IMR-90 (cell line): ENCODE results near the gene BCKDK. TPM values are rescaled to one million over a fixed set of nuclear protein-coding genes. Genes with fewer than 3 reads are reported as not detected.

Experiments used
- ATAC-seq: fragments of 200-7000 bp; cut with Tn5 transposase; 2 replicates; pipeline ENCODE4 v1.9.1; 2020; ENCODE audit warnings: low read depth, mild to moderate bottlenecking, moderate library complexity
- BruUV-seq: library from RNA; stranded (reverse); fragments of 400-500 nt; replicated peaks from 2 replicates; lab custom pipeline; 2021; lab: Mats Ljungman, UMichigan
- CTCF ChIA-PET: fragments of 300-600 bp; formaldehyde crosslinking; extraction: SDS; loops from one replicate; lab custom pipeline; 2021; ENCODE audit warnings: antibody characterized with exemption; lab: Yijun Ruan, JAX
- POLR2A ChIA-PET: fragments of 300-600 bp; sonication (Branson Sonifier 250); formaldehyde crosslinking; loops from one replicate; lab custom pipeline; 2022; ENCODE audit warnings: antibody characterized with exemption; ENCODE audit not compliant: unreplicated experiment; lab: Charles Lee
- DNase-seq: peaks from one replicate; pipeline ENCODE4 v3.0.0; 2013
- H2AFZ ChIP-seq: replicated peaks from 2 replicates; pipeline ENCODE3; 2013; ENCODE audit warnings: low read length, mild to moderate bottlenecking; ENCODE audit not compliant: poor library complexity
- H2AK5ac ChIP-seq: 2 replicates; pipeline ENCODE4 v1.6.1; 2013; ENCODE audit warnings: low read depth, low read length, inconsistent platforms
- H2AK9ac ChIP-seq: replicated peaks from 2 replicates; pipeline ENCODE3; 2013; ENCODE audit warnings: mild to moderate bottlenecking, low read depth, low read length, moderate library complexity; ENCODE audit not compliant: poor library complexity
- H2BK120ac ChIP-seq: 2 replicates; pipeline ENCODE4 v1.6.1; 2013; ENCODE audit warnings: low read depth, low read length, inconsistent platforms
- H2BK15ac ChIP-seq: 3 replicates; pipeline ENCODE4 v1.6.1; 2013; ENCODE audit warnings: low read depth, low read length, inconsistent platforms
- H2BK20ac ChIP-seq: 2 replicates; pipeline ENCODE4 v1.6.1; 2013; ENCODE audit warnings: low read depth, mild to moderate bottlenecking, inconsistent platforms, low read length, moderate library complexity
- H2BK5ac ChIP-seq: 2 replicates; pipeline ENCODE4 v1.6.1; 2013; ENCODE audit warnings: mild to moderate bottlenecking, low read depth, low read length, inconsistent platforms; ENCODE audit not compliant: poor library complexity, severe bottlenecking
- H3K14ac ChIP-seq: replicated peaks from 2 replicates; pipeline ENCODE4 v1.6.1; 2013; ENCODE audit warnings: low read depth, low read length, inconsistent platforms
- H3K18ac ChIP-seq: 2 replicates; pipeline ENCODE4 v1.6.1; 2013; ENCODE audit warnings: low read depth, low read length, control low read depth
- H3K23ac ChIP-seq: 2 replicates; pipeline ENCODE4 v1.6.1; 2013; ENCODE audit warnings: low read depth, low read length, inconsistent platforms
- H3K27ac ChIP-seq: 2 replicates; pipeline ENCODE4 v1.5.1; 2013; ENCODE audit warnings: mild to moderate bottlenecking, control low read depth, low read length; ENCODE audit not compliant: insufficient read depth
- H3K27me3 ChIP-seq: 2 replicates; pipeline ENCODE4 v1.6.1; 2013; ENCODE audit warnings: low read length; ENCODE audit not compliant: control insufficient read depth, insufficient read depth
- H3K36me3 ChIP-seq: 2 replicates; pipeline ENCODE4 v1.6.1; 2013; ENCODE audit warnings: low read length, mixed read lengths; ENCODE audit not compliant: control insufficient read depth, insufficient read depth
- H3K4ac ChIP-seq: 2 replicates; pipeline ENCODE4 v1.6.1; 2013; ENCODE audit warnings: low read depth, low read length, inconsistent platforms
- H3K4me1 ChIP-seq: 2 replicates; pipeline ENCODE4 v1.6.1; 2013; ENCODE audit warnings: low read length, mixed read lengths; ENCODE audit not compliant: control insufficient read depth, insufficient read depth
- H3K4me2 ChIP-seq: 2 replicates; pipeline ENCODE4 v1.6.1; 2013; ENCODE audit warnings: low read depth, mild to moderate bottlenecking, control low read depth, low read length, moderate library complexity
- H3K4me3 ChIP-seq: 2 replicates; pipeline ENCODE4 v1.5.1; 2013; ENCODE audit warnings: low read depth, mild to moderate bottlenecking, control low read depth, low read length, moderate library complexity; ENCODE audit not compliant: insufficient read depth
- H3K56ac ChIP-seq: 2 replicates; pipeline ENCODE4 v1.6.1; 2013; ENCODE audit warnings: low read length, inconsistent platforms; ENCODE audit not compliant: insufficient read depth; ENCODE audit errors: extremely low read depth
- H3K79me1 ChIP-seq, 2 experiments: 2 replicates each; pipeline ENCODE4 v1.6.1; 2013; ENCODE audit warnings: low read length in 2 of 2, inconsistent platforms in 1 of 2, low read depth in 1 of 2
- H3K9ac ChIP-seq: 2 replicates; pipeline ENCODE4 v1.6.1; 2013; ENCODE audit warnings: low read depth, low read length, control low read depth
- H3K9me1 ChIP-seq: 2 replicates; pipeline ENCODE4 v1.6.1; 2013; ENCODE audit warnings: low read length, inconsistent platforms; ENCODE audit not compliant: insufficient read depth
- H3K9me3 ChIP-seq: 2 replicates; pipeline ENCODE4 v1.6.1; 2013; ENCODE audit warnings: low read length; ENCODE audit not compliant: control insufficient read depth, insufficient read depth
- H4K20me1 ChIP-seq: 2 replicates; pipeline ENCODE4 v1.6.1; 2013; ENCODE audit warnings: low read length, inconsistent platforms; ENCODE audit not compliant: insufficient read depth
- H4K5ac ChIP-seq: 2 replicates; pipeline ENCODE4 v1.6.1; 2013; ENCODE audit warnings: mild to moderate bottlenecking, low read depth, low read length, control low read depth
- H4K8ac ChIP-seq, 2 experiments: 2 replicates each; pipeline ENCODE4 v1.6.1; 2013; ENCODE audit warnings: low read depth in 2 of 2, low read length in 2 of 2, control low read depth in 1 of 2, inconsistent platforms in 1 of 2
- H4K91ac ChIP-seq: 2 replicates; pipeline ENCODE4 v1.6.1; 2013; ENCODE audit warnings: low read depth, low read length, inconsistent platforms; ENCODE audit not compliant: insufficient read depth
- BHLHE40 ChIP-seq: fragments of 150-350 bp; IDR thresholded peaks from 2 replicates; pipeline ENCODE4 v1.6.1; 2016; ENCODE audit warnings: mild to moderate bottlenecking, low read depth, low read length
- NFE2L2 ChIP-seq: fragments of 150-350 bp; IDR thresholded peaks from 2 replicates; pipeline ENCODE4 v1.6.1; 2016; ENCODE audit warnings: low read depth, mild to moderate bottlenecking, low read length
- WGBS, 2 experiments: methylation state at CpG; one replicate each; pipeline versions ENCODE4 v1.1.5 to v1.1.7; 2013; ENCODE audit warnings: missing lambda C conversion rate in 2 of 2; ENCODE audit not compliant: insufficient read length in 1 of 2; ENCODE audit errors: extremely low coverage in 2 of 2; 5-methylcytosine and 5-hydroxymethylcytosine counted together
- dilution Hi-C: fragments of 300-500 bp; cut with HindIII; formaldehyde crosslinking; loops from one replicate; pipeline ENCODE4 v1.14.3; 2018; ENCODE audit warnings: low sequenced_read_pairs; ENCODE audit not compliant: unreplicated experiment
- in situ Hi-C: fragments of 300-500 bp; cut with MboI; formaldehyde crosslinking; loops from 3 replicates; pipeline ENCODE4 v1.14.3; 2019; ENCODE audit warnings: low sequenced_read_pairs, inconsistent platforms, mixed read lengths
- intact Hi-C: fragments of 100-400 bp; cut with micrococcal nuclease; formaldehyde crosslinking; loops from 2 replicates; pipeline ENCODE4 v1.10.0; 2022
- polyA plus RNA-seq, 3 experiments: library from polyadenylated mRNA; depleted of rRNA; stranded (reverse); fragments of >200 nt; gene quantifications; 2 replicates each; pipeline ENCODE4 v1.2.3, GENCODE V29; 2012; ENCODE audit warnings: low replicate concordance in 1 of 3
- total RNA-seq: library from RNA; depleted of rRNA; stranded (reverse); fragments of >200 nt; gene quantifications from 2 replicates; pipeline ENCODE4 v1.2.3, GENCODE V29; 2012

Gene BCKDK
- total and polyA plus RNA-seq, 2 of the 4 experiments (the other 2 are of a cell fraction), result 26.0 to 79.3 TPM

DNA sequence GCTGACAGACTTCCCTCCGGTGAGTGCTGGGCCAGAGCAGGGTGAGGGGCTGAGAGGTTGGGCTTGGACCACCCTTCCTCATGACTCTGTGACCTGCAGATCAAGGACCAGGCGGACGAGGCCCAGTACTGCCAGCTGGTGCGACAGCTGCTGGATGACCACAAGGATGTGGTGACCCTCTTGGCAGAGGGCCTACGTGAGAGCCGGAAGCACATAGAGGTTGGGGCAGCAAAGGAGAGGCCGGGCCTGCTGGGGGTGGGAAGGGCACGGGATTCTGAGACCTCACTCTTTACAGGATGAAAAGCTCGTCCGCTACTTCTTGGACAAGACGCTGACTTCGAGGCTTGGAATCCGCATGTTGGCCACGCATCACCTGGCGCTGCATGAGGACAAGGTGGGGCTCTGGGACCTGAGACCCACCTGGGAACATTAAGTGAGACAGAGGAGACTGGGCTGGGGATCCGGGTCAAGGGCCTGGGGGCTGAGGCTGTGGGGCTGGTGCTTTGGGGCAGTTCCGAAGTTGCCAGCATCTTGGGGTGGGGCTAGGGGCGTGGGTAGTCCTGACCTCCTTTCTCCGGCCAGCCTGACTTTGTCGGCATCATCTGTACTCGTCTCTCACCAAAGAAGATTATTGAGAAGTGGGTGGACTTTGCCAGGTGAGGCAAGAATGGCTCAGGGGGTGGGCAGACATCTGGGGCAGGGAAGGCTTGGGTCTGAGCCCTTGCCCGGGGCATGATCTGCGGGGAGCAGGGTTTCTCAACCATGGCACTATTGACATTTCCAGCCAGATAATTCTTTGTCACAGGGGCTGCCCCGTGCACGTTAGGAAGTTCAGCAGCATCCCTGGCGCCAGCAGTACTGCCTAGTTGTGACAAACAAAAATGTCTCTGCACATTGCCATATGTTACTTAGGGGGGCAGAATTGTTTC, 2.2 kb downstream of the BCKDK start (continued):
- TF ChIP-seq NFE2L2, result no peak
- TF ChIP-seq BHLHE40, result no peak

DNA sequence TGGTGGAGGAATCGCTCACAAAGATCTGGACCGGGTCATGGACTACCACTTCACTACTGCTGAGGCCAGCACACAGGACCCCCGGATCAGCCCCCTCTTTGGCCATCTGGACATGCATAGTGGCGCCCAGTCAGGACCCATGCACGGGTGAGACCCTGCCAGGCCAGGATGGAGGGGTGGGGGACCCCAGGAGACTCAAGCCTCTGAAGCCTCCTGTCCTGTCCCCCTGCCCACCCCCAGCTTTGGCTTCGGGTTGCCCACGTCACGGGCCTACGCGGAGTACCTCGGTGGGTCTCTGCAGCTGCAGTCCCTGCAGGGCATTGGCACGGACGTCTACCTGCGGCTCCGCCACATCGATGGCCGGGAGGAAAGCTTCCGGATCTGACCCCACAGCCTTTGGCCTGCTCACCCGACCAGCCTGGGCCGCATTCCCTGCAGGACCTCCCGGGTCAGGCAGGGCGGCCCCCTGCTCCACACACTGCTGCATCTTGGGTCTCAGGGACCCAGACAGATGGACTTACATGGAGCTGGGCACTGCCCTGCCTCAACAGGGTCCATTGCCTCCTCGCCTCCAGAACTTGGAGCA, 3.8 kb downstream of the BCKDK start:
- no peak overlapping the region for H3K4me2 ChIP-seq
- H2AFZ ChIP-seq, result no peak overlapping the region
- H3K14ac ChIP-seq, result no peak overlapping the region
- H2BK5ac ChIP-seq, result no peak overlapping the region
- peaks cover 40% of the 10 kb centered on the region for H3K36me3 ChIP-seq
- H4K5ac ChIP-seq, result no peak overlapping the region
- no peak overlapping the region for H2BK15ac ChIP-seq
- H3K27me3 ChIP-seq, result no peaks in the 10 kb centered on the region
- DNase-seq (no peak), ATAC-seq (no peak)
- no peak overlapping the region for H3K27ac ChIP-seq
- in situ Hi-C loops (no loop called here), intact Hi-C loops (no loop called here), dilution Hi-C loops (no loop called here)
- 98% methylated on average over 10 of the region's 23 CpGs; no CpG with 5 or more reads in 1 of the 2 experiments for WGBS, 2 experiments
- H3K56ac ChIP-seq, result no peak overlapping the region
- POLR2A ChIA-PET, result no interaction called here
- TF ChIP-seq NFE2L2, result no peak
- no peak overlapping the region for H3K4ac ChIP-seq
- peaks cover 11% of the 10 kb centered on the region; the same call in 1 of the 2 replicates for H3K9me1 ChIP-seq
- H3K9me3 ChIP-seq, result no peaks in the 10 kb centered on the region
- H3K4me1 ChIP-seq, result peaks cover 2% of the 10 kb centered on the region; the same call in 1 of the 2 replicates
- H3K18ac ChIP-seq, result no peak overlapping the region
- H2AK5ac ChIP-seq, result no peak overlapping the region
- no peaks in the 10 kb centered on the region; the same call in 1 of the 2 replicates for H4K20me1 ChIP-seq
- BruUV-seq, result TSS peak; percentile 43
- H4K91ac ChIP-seq, result no peak overlapping the region
- no peak overlapping the region for H4K8ac ChIP-seq
- no peak overlapping the region for H2AK9ac ChIP-seq
- H2BK20ac ChIP-seq, result no peak overlapping the region
- H3K9ac ChIP-seq, result no peak overlapping the region
- H3K79me1 ChIP-seq, result peaks cover 22 to 50% of the 10 kb centered on the region in 2 experiments
- H3K23ac ChIP-seq, result no peak overlapping the region
- CTCF ChIA-PET, result no interaction called here
- H2BK120ac ChIP-seq, result no peak overlapping the region
- no peak overlapping the region for H3K4me3 ChIP-seq
